ENCODE data around the gene CTDSP2. TPM values are rescaled to one million over a fixed set of nuclear protein-coding genes. Genes with fewer than 3 reads are reported as not detected.

Gene CTDSP2
- total RNA-seq, 1 donor from 2014 or later: 129 TPM

DNA sequence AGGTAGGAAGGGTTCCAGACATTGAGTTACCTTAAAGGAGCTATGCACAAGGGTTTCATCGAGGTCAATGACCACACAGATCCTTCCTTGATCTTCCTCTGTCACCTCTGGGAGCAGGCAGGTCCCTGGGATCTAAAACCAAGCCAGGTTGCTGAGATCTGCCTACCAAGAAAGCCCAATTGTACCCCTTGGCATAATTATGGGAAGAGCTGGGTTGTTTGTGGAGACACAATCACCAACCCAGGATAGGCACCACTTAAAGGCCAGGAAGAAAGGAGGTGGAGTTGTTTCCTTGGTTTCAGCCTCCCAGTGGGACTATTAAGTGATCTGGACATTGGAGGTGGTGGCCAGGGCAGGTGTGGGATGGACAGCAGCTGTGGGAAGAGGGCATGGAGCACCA, 19.6 kb downstream of the CTDSP2 start:
- Histone ChIP-seq H3K4me1 (peaks cover 10 to 33% of the 10 kb centered on the region in 2 donors), H3K36me3 (peaks cover 74 to 75% of the 10 kb centered on the region in 2 donors), H3K27me3 (no peaks in the 10 kb centered on the region), H3K4me3 (no peak overlapping the region), H3K27ac (peak overlapping the region; percentile 0 to 37), H3K9me3 (no peaks in the 10 kb centered on the region)
- intact Hi-C loops (cut with DNase I): no loop called here
- DNase-seq (ENCODE audit: low spot score in 2 of 2): no peak
- TF ChIP-seq CTCF (IDR thresholded peaks at IDR 0.05): no peak

DNA sequence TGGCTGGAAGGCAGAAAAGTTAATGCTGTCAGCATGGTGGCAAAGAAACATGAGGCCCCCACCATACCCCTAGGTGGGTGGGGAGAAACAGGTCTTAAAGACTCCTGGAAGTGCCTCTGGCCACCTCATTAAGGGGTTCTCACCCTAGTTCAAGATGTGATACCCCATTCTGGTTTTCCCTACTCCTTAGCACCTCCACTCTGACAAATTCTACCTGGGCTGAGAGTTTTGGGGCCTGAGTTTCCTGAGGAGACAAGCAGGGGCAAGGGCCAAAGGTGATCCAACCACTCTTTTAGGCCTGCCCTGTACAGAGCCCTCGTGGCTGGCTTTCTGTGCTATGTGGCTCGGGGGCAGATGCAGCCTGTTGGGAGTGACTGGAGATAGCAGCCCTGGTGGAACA, 20.1 kb downstream of the CTDSP2 start:
- no peaks in the 10 kb centered on the region for H3K9me3 ChIP-seq
- peaks cover 10 to 28% of the 10 kb centered on the region in 2 donors for H3K4me1 ChIP-seq
- no peak for TF ChIP-seq CTCF (IDR thresholded peaks at IDR 0.05)
- H3K4me3 ChIP-seq: no peak overlapping the region
- no peak for DNase-seq (ENCODE audit: low spot score in 2 of 2)
- intact Hi-C loops (cut with DNase I): no loop called here
- peak overlapping the region; percentile 0 to 37 for H3K27ac ChIP-seq
- H3K36me3 ChIP-seq: peaks cover 80 to 81% of the 10 kb centered on the region in 2 donors
- no peaks in the 10 kb centered on the region for H3K27me3 ChIP-seq

DNA sequence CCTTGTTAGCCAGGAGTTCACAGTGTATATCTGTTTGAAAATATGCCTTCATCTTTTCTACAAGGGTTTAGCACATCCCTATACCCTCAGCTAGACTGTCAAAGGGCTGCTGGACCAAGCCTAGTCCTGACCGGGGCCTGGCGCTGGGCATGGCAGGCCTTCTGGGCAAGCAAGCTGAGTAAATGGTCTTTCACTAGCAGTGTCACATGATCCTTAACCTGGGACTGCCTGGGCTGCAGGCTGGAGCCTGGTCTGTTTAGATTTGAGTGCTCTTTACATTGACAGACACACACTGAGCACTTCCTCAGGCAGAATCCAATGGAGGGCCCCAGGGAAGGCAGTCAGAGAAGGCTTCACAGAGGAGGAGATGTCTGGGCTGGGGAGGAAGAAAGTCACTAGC, 21.1 kb downstream of the CTDSP2 start:
- intact Hi-C loops (cut with DNase I): no loop called here
- Histone ChIP-seq H3K36me3 (peaks cover 84 to 90% of the 10 kb centered on the region in 2 donors), H3K27ac (peak overlapping the region in 1 of 2 donors; percentile 3), H3K27me3 (no peaks in the 10 kb centered on the region), H3K9me3 (no peaks in the 10 kb centered on the region), H3K4me3 (no peak overlapping the region), H3K4me1 (peaks cover 2 to 20% of the 10 kb centered on the region in 2 donors)
- TF ChIP-seq CTCF (IDR thresholded peaks at IDR 0.05): no peak
- no peak for DNase-seq (ENCODE audit: low spot score in 2 of 2)

DNA sequence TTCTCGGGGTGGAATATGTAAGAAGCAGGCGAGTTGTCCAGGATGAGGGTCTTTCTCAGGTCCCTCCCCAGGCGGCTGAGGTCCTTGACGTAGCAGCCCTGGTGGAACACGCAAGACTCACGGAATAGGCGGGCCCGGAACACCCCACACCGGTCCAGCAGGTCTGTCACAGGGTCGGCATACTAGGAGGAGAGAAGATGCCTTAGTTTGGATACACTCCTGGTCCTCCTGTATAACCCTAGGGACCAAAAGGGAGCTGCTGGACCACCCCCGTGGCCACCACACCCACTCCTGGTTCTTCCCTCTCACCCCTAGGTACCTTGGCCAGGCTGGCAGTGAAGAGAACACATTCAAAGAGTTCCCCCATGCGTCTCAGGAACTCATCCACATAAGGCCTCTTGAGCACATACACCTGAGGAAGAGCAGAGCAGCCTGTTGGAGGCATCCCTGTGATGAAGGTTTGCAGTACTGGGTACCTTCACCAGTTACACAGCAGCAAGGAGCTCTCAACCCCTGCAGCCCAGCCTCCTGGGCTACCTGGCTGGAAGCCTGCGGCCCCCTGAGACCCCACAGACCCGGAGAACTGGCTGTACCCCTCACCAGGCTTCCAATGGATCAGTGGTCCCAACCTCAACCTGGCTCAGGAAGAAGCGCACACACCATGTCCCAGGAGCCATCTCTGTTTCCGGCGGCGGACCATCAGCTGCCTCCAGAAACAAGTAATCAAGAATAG, 22.5 kb downstream of the CTDSP2 start:
- Histone ChIP-seq H3K27ac (no peak overlapping the region), H3K9me3 (no peaks in the 10 kb centered on the region), H3K4me3 (no peak overlapping the region), H3K36me3 (peaks cover 90 to 94% of the 10 kb centered on the region in 2 donors), H3K27me3 (no peaks in the 10 kb centered on the region), H3K4me1 (peaks cover 0 to 6% of the 10 kb centered on the region in 2 donors)
- TF ChIP-seq CTCF (IDR thresholded peaks at IDR 0.05): no peak
- intact Hi-C loops (cut with DNase I): no loop called here
- DNase-seq (ENCODE audit: low spot score in 2 of 2): no peak

DNA sequence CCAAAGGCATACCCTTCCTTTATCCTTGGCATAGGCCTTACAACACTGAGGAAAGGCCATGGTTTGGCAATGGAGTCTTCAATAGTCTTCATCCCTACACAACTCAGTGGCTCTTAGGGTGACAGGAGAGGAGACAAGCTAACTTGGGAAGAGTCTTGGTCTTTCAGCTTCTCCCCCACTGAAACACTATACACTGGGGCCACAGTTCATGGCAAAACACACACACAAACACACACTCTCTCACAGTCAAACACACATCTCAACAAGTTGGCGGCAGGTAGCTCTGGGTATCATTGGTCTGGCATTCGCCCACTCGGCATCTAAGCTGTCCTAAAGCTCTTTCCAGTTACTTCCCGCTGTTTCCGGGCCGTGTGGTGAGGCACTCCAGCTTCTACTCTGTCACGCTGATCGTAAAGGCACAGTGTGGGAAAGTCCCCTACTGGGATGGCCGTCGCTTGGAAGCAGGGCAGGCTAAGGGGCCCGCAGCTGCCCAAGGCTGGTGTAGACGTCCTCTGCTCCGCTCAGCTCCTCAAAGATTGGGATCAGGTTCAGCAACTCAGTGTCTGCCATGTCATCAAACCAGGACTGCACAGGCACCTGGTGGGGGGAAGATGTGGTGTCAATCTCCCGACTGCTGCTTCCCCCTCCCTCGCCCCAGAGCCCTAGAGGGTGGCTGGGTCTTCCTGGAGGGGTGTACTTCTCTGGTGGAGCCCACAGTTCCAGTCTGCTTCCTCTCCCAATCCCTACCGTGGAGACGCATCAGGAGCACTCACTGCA, 23.2 kb downstream of the CTDSP2 start:
- H3K27ac ChIP-seq: peak overlapping the region; percentile 15 to 38
- H3K4me1 ChIP-seq: peaks cover 0 to 4% of the 10 kb centered on the region in 2 donors
- no peak for DNase-seq (ENCODE audit: low spot score in 2 of 2)
- no peak for TF ChIP-seq CTCF (IDR thresholded peaks at IDR 0.05)
- H3K36me3 ChIP-seq: peaks cover 83 to 94% of the 10 kb centered on the region in 2 donors
- intact Hi-C loops (cut with DNase I): no loop called here
- no peak overlapping the region for H3K4me3 ChIP-seq
- H3K27me3 ChIP-seq: no peaks in the 10 kb centered on the region
- H3K9me3 ChIP-seq: no peaks in the 10 kb centered on the region
